IPS-18a (cell line): ENCODE data around the gene ATM.
"Not testable (repeated sequence)": the region's sequence is repeated elsewhere in the genome, so short reads cannot be mapped to it uniquely, and the experiment has no call there.

Experiments used
- H3K27ac ChIP-seq: one replicate; pipeline ENCODE4 v1.5.1; 2013; ENCODE audit warnings: low read length
- H3K27me3 ChIP-seq: one replicate; pipeline ENCODE4 v1.6.1; 2013; ENCODE audit warnings: mild to moderate bottlenecking, low read length; ENCODE audit not compliant: control insufficient read depth, insufficient read depth
- H3K36me3 ChIP-seq: one replicate; pipeline ENCODE4 v1.6.1; 2013; ENCODE audit warnings: low read depth, low read length; ENCODE audit not compliant: control insufficient read depth
- H3K4me1 ChIP-seq: one replicate; pipeline ENCODE4 v1.6.1; 2013; ENCODE audit warnings: low read depth, low read length; ENCODE audit not compliant: control insufficient read depth
- H3K4me3 ChIP-seq: one replicate; pipeline ENCODE4 v1.5.1; 2013; ENCODE audit warnings: low read length
- H3K9ac ChIP-seq: one replicate; pipeline ENCODE4 v1.6.1; 2013; ENCODE audit warnings: mild to moderate bottlenecking, low read length, moderate library complexity
- H3K9me3 ChIP-seq: one replicate; pipeline ENCODE4 v1.6.1; 2013; ENCODE audit warnings: low read depth, low read length; ENCODE audit not compliant: control insufficient read depth

Gene ATM

DNA sequence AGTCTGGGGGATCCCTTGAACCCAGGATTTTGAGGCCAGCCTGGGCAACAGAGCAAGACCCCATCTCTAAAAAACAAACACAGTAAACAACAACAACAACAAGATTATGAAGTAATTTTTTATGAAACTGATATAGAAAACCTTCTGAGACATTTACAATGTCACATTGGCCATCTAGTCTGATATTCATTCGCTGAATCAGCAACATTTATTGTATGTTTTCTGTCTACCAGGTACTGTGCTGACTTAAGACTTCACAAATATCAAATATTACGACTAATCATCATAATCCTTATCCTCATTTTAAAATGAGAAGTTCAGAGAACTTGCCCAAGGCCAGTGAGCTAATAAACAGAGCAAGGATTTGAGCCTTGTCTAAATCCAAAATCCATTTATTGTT, 120.8 kb downstream of the ATM start:
- no peak overlapping the region for H3K27ac ChIP-seq
- H3K4me3 ChIP-seq = no peak overlapping the region
- peaks cover 7% of the 10 kb centered on the region for H3K4me1 ChIP-seq
- peaks cover 10% of the 10 kb centered on the region for H3K36me3 ChIP-seq
- H3K27me3 ChIP-seq = no peaks in the 10 kb centered on the region
- no peak overlapping the region for H3K9ac ChIP-seq
- no peaks in the 10 kb centered on the region for H3K9me3 ChIP-seq

DNA sequence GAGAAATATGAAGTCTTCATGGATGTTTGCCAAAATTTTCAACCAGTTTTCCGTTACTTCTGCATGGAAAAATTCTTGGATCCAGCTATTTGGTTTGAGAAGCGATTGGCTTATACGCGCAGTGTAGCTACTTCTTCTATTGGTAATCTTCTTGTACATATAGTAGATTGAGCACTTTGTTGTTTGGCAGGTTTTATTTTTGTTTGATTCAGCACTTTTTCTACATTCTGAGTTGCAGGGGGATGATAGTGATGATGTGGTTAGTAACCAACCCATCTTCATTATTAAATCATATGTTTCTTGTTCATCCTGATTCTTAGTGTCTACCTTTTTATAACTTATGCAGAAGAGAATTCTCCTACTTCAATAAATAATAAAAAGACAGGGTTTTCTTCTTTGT, 122.9 kb downstream of the ATM start:
- no peaks in the 10 kb centered on the region for H3K27me3 ChIP-seq
- H3K9me3 ChIP-seq = no peaks in the 10 kb centered on the region
- peaks cover 17% of the 10 kb centered on the region for H3K36me3 ChIP-seq
- no peak overlapping the region for H3K9ac ChIP-seq
- no peak overlapping the region for H3K4me3 ChIP-seq
- H3K27ac ChIP-seq = no peak overlapping the region
- H3K4me1 ChIP-seq = no peaks in the 10 kb centered on the region

DNA sequence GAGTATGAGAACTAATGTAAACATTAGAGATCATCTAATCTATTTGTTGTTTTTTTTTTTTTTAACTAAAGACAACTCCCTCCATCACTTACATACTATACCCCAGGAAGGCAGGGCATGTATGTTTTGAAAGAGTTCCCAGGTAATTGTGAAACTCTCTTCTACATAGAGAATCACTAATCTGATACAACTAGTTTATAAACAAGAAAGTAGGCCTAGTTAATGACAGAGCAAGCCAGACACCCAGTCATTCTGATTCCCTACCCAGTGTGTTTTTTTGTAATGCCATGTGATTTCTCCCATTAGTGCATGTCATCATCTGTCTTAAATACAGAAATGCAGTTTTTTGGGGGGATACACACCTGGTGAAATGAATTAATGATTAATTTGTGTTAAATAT, 123.6 kb downstream of the ATM start:
- peaks cover 17% of the 10 kb centered on the region for H3K36me3 ChIP-seq
- H3K27ac ChIP-seq = no peak overlapping the region
- H3K4me1 ChIP-seq = no peaks in the 10 kb centered on the region
- no peaks in the 10 kb centered on the region for H3K27me3 ChIP-seq
- H3K9ac ChIP-seq = no peak overlapping the region
- H3K4me3 ChIP-seq = no peak overlapping the region
- no peaks in the 10 kb centered on the region for H3K9me3 ChIP-seq

DNA sequence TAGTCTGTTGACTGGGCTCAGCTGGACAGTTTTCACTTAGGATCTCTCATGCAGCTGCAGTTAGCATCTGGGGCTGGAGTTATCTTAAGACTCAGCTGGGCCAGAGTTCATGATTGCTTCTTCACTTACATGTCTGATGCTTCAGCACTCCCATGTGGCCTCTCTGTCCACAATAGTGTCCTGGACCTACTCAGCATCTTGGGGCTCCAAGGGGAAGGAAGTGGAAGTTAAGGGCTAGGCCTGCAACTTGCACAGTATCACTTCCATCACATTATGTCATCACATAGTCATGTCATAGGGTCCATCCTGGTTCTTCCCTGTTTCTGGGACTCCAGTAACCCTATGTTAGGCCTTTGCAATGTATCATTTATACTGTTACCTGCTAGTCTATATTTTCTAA, 128.6 kb downstream of the ATM start:
- Histone ChIP-seq H3K9me3 (no peaks in the 10 kb centered on the region), H3K27ac (no peak overlapping the region), H3K27me3 (no peaks in the 10 kb centered on the region), H3K4me1 (no peaks in the 10 kb centered on the region), H3K36me3 (peaks cover 41% of the 10 kb centered on the region), H3K9ac (no peak overlapping the region), H3K4me3 (no peak overlapping the region)

DNA sequence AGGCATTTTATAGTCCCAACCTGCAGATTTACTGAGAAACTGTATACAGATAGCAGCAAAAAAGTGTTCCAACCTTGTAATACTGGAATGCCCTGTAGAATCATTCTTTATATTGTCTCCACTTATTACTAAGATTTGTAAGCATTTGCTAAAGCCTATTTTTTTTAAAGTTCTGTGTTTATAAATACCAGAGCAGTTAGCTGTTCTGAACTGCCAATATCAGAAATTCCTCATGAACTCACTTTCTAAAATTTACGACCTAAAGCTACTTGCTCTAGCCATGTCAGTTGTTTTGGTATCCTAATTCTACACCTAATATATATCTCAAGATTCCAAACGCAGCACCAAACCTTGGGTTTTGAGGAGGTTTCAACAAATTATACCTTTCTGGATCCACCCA, 141.3 kb downstream of the ATM start:
- Histone ChIP-seq H3K27ac (no peak overlapping the region), H3K27me3 (no peaks in the 10 kb centered on the region), H3K36me3 (peaks cover 8% of the 10 kb centered on the region), H3K4me1 (no peaks in the 10 kb centered on the region), H3K9me3 (no peaks in the 10 kb centered on the region), H3K9ac (no peak overlapping the region), H3K4me3 (no peak overlapping the region)

DNA sequence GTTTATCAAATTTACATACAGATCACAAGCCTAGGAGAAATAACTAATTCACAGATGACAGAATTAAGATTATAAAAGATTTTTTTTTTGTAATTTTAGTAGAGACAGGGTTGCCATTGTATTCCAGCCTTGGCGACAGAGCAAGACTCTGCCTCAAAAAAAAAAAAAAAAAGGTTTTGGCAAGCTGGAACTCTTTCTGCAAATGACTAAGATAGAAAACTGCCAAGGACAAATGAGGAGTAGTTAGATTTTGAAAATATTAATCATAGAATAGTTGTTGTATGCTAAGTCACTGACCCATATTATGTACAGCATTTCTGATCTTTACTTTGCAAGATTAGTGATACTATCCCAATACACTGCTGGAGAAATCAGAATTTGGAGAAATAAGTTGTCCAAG, 145.3 kb downstream of the ATM start:
- Histone ChIP-seq H3K27ac (no peak overlapping the region), H3K36me3 (peaks cover 8% of the 10 kb centered on the region), H3K9ac (no peak overlapping the region), H3K4me1 (no peaks in the 10 kb centered on the region), H3K27me3 (no peaks in the 10 kb centered on the region), H3K4me3 (no peak overlapping the region), H3K9me3 (no peaks in the 10 kb centered on the region)

DNA sequence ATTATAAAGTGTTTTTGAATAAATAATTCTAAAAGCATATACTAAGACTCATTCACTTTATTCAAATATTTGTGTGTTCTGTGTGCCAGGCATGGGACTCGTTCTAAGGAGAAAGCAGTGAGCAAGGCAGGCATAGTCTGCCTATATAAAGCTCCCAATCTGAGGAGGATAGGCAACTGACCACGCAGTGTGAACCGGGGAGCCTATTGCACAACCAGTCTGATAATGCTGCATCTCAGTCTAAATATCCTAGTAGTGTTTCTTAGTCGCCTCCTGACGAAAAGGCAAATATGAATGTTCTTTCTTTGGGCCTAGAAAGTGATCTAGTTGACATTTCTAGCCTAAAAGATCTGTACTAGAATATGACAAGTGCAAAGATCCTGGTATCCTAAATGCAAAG, 146.2 kb downstream of the ATM start:
- Histone ChIP-seq H3K36me3 (peaks cover 8% of the 10 kb centered on the region), H3K4me1 (no peaks in the 10 kb centered on the region), H3K27me3 (no peaks in the 10 kb centered on the region), H3K9ac (no peak overlapping the region), H3K9me3 (no peaks in the 10 kb centered on the region), H3K4me3 (no peak overlapping the region), H3K27ac (no peak overlapping the region)

DNA sequence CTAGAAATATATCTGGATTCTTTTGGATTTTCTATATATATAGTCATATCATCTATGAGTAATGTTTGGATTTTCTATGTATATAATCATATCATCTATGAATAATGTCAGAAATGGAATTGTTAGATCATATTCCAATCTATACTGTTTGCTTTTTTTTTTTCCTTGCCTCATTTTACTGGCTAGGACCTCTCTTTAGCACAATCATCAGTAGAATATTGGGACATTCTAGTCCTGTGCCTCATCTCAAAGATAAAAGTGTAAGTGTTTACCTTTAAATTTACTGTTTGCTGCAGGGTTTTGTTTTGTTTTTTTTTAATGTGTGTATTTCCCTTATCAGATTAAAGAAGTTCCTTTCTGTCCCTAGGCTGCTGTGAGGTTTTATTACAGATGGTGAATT, 147.4 kb downstream of the ATM start:
- peaks cover 2% of the 10 kb centered on the region for H3K36me3 ChIP-seq
- no peak overlapping the region for H3K27ac ChIP-seq
- H3K4me3 ChIP-seq = no peak overlapping the region
- H3K9ac ChIP-seq = no peak overlapping the region
- no peaks in the 10 kb centered on the region for H3K9me3 ChIP-seq
- H3K4me1 ChIP-seq = no peaks in the 10 kb centered on the region
- H3K27me3 ChIP-seq = no peaks in the 10 kb centered on the region

DNA sequence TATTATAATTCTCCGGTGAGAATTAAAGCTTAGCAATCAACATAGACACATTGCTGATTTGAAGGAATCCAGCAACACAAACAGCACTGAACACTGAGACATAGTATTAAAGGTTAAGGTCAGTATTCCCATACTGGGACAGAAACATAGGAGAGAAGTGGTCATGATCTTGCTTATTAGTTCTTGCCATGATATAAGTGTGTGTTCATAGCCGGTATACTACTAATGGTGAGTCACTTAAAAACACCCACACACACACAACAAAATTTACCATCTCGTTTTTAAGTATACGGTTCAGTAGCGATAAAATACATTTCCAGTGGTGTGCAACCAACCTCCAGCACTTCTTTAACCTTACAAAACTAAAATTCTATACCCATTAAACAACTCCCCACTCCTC, 148.1 kb downstream of the ATM start:
- Histone ChIP-seq H3K4me3 (no peak overlapping the region), H3K27ac (no peak overlapping the region), H3K27me3 (no peaks in the 10 kb centered on the region), H3K36me3 (no peaks in the 10 kb centered on the region), H3K9ac (no peak overlapping the region), H3K4me1 (no peaks in the 10 kb centered on the region), H3K9me3 (no peaks in the 10 kb centered on the region)

DNA sequence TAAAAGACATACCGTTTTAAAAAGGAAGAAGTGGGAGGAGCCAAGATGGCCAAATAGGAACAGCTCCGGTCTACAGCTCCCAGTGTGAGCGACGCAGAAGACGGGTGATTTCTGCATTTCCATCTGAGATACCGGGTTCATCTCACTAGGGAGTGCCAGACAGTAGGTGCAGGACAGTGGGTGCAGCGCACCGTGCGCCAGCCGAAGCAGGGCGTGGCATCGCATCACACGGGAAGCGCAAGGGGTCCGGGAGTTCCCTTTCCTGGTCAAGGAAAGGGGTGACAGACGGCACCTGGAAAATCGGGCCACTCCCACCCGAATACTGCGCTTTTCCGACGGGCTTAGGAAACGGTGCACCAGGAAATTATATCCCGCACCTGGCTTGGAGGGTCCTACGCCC, 150.6 kb downstream of the ATM start:
- H3K4me3 ChIP-seq, H3K9me3 ChIP-seq, H3K27ac ChIP-seq, H3K4me1 ChIP-seq, H3K9ac ChIP-seq, H3K36me3 ChIP-seq, H3K27me3 ChIP-seq: not testable (repeated sequence)

DNA sequence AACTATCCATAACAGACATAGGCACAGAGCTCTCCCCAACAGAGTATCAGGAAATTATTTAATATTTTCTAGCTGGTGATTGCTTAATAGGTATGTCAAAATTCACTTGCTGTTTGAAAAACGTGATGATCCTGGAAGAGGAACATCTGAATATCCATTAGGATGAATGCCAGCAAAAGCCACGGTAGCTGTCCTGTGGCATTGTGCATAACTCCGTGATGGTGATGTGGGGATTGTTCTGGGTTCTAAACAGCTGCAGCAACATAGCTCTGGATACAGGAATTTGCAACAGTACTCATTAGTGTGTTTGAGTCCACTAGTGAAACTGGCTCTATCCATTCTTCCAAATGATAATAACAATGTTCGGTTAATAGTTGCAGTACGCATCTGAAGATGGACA, 165.7 kb downstream of the ATM start:
- H3K9ac ChIP-seq = no peak overlapping the region

DNA sequence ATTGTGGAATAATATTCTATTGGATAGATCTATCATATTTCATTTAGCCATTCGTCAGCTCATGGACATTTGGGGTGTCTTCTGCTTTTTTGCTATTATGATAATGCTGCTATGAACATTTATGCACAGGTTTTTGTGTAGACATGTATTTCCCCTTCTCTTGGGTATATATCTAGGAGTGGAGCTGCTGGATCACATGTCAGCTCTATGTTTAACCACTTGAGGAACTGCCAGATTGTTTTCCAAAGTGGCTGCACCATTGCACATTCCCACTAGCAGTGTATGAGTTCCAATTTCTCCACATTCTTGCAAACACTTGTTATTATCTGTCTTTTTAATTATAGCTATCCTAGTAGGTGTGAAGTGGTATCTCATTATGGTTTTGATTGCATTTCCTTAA, 169.5 kb downstream of the ATM start:
- Histone ChIP-seq H3K4me1 (no peaks in the 10 kb centered on the region), H3K9me3 (no peaks in the 10 kb centered on the region), H3K9ac (no peak overlapping the region), H3K27me3 (no peaks in the 10 kb centered on the region), H3K4me3 (no peak overlapping the region), H3K36me3 (no peaks in the 10 kb centered on the region), H3K27ac (no peak overlapping the region)

More for the DNA sequence above, 165.7 kb downstream of the ATM start:
- no peaks in the 10 kb centered on the region for H3K27me3 ChIP-seq
- H3K36me3 ChIP-seq = no peaks in the 10 kb centered on the region
- H3K4me1 ChIP-seq = no peaks in the 10 kb centered on the region
- H3K9me3 ChIP-seq = no peaks in the 10 kb centered on the region
- H3K27ac ChIP-seq = no peak overlapping the region
- no peak overlapping the region for H3K4me3 ChIP-seq

DNA sequence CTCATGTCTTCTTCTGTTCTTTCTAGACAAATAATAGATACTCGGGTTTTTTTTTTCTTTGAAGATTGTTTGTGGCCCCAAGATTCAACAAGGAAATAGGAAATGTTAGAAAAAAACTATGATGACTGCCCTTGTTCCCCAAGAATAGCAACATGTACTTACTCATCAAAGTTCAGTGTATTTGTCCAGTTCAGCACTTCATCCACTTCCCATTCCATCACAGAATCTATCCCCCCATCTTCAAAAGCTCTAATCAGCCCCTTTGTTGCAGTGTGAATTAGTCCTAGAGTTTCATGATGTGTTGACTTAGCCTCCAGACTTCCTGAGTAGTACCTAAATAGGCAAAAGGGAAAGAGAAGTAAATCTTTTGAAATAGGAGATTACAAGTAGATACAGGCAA, 170.2 kb downstream of the ATM start:
- Histone ChIP-seq H3K9me3 (no peaks in the 10 kb centered on the region), H3K36me3 (no peaks in the 10 kb centered on the region), H3K4me1 (no peaks in the 10 kb centered on the region), H3K27ac (no peak overlapping the region), H3K27me3 (no peaks in the 10 kb centered on the region), H3K9ac (no peak overlapping the region), H3K4me3 (no peak overlapping the region)
